Measurements from ENCODE around the gene GPX4.

The GPX4 gene, protein sequence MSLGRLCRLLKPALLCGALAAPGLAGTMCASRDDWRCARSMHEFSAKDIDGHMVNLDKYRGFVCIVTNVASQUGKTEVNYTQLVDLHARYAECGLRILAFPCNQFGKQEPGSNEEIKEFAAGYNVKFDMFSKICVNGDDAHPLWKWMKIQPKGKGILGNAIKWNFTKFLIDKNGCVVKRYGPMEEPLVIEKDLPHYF

DNA sequence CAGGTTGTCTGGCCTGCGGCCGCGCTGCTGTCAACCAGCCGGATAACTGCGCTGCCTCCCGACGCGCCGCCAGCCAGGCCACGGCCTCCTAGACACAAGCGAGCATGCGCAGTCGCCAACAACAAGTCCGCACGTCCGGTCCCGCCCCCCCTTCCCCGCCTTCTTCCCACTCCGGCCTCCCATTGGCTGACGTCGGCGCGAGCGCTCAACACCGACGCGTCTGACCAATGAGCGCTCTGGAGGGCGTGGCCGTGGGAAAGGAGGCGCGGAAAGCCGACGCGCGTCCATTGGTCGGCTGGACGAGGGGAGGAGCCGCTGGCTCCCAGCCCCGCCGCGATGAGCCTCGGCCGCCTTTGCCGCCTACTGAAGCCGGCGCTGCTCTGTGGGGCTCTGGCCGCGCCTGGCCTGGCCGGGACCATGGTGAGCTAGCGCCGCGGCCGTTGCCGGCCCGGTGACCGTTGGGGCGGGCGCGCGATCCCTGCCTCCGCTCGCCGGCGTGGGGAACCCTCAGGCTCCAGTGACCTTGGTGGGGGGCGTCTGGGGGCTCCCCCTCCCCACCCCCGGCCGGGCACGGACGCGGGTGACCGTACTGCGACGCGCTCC lies at the start of gene GPX4:
TSS of gene GPX4 (plus strand) at position 287 of the 603 bp plus-strand sequence. CDS start at position 337, 50 bp downstream.
- DNase-seq (ENCODE audit: low read depth in 1 of 2, low spot score in 1 of 2): peak; percentile 89 to 98

DNA sequence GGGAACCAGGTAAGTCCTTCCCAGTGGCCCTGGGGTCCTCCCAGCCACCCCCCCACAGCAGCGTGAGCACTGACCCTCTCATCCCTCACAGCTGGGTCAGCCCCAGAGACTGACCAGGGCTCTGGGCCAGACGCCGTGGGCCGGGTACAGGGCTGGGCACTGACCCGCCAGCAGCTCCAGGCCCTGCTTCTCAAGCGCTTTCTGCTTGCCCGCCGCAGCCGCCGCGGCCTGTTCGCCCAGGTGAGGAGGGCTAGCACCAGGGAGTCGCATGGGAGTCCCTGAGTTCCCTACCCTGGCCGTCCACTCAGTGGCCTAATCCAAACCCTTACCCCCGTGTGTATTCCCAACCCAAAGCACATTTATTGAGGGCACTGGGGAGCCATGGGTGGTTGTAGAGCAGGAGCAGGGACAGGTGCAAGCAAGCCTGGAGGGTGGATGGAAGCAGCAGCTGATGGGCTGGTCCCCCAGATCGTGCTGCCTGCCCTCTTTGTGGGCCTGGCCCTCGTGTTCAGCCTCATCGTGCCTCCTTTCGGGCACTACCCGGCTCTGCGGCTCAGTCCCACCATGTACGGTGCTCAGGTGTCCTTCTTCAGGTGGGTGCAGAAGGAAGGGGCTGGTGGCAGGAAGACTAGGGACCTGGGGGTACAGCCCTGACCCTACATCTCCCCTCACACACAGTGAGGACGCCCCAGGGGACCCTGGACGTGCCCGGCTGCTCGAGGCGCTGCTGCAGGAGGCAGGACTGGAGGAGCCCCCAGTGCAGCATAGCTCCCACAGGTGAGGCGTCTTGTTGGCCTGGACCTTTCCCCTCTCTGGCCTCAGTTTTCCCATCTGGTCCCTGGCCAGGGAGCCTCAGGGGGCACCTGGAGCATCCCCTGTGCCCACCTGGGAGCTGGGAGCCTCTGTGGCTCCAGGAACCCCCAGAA lies 49.4 kb upstream of the GPX4 start:
- DNase-seq (ENCODE audit: low read depth in 1 of 2, low spot score in 1 of 2): no peak

DNA sequence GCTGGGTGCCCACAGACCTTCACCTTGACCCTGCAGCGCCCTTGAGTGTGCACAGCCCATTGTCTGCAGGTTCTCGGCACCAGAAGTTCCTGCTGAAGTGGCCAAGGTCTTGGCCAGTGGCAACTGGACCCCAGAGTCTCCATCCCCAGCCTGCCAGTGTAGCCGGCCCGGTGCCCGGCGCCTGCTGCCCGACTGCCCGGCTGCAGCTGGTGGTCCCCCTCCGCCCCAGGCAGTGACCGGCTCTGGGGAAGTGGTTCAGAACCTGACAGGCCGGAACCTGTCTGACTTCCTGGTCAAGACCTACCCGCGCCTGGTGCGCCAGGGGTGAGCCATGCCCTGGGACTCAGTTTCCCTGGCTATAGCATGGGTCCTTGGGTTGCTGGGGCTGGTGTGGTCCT lies 48.8 kb upstream of the GPX4 start:
- no peak for DNase-seq (ENCODE audit: low read depth in 1 of 2, low spot score in 1 of 2)

DNA sequence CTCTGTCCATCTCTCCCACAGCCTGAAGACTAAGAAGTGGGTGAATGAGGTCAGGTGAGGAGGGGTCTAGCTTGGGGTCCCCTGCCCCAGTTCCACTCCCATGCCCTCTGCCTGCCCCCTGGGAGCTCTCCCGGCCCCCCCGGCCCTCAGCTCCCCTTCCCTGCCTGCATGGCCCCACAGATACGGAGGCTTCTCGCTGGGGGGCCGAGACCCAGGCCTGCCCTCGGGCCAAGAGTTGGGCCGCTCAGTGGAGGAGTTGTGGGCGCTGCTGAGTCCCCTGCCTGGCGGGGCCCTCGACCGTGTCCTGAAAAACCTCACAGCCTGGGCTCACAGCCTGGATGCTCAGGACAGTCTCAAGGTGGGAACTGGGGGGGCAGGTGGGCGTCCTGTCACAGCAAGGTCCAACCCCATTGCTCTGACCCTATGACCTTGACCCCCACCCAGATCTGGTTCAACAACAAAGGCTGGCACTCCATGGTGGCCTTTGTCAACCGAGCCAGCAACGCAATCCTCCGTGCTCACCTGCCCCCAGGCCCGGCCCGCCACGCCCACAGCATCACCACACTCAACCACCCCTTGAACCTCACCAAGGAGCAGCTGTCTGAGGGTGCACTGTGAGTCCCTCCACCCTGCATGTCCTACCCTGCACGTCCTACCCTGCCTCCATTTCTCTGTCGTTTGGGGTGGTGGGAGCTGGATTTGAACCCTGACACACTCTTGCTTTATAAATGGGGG lies 47.7 kb upstream of the GPX4 start:
- DNase-seq (ENCODE audit: low read depth in 1 of 2, low spot score in 1 of 2): no peak

DNA sequence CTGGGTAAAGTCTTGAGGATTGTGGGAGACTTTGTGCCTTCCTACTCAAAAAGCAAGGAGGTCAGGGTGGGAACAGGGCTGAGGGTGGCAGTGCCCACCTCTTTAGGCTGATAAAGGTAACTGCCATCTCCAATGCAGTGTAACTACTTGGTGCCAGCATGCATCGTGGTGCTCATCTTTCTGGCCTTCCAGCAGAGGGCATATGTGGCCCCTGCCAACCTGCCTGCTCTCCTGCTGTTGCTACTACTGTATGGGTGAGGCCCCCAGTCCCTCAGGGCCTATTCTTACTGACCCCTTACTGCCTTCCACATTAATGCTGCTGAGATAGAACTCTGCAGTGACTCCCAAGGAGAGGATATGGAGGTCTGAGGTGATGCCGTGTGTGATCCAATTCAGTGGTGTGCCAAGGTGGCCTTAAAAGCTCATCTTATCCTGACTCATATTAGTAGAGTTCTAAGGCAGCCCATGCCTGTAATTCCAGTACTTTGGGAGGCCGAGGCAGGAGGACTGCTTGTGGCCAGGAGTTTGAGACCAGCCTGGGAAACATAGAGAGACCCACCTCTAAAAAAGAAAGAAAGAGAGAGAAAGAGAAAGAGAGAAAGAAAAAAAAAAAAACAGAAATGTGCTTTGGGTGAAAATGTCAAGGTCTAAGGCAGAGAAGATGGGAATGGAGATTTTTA lies 46.5 kb upstream of the GPX4 start:
- no peak for DNase-seq (ENCODE audit: low read depth in 1 of 2, low spot score in 1 of 2)

DNA sequence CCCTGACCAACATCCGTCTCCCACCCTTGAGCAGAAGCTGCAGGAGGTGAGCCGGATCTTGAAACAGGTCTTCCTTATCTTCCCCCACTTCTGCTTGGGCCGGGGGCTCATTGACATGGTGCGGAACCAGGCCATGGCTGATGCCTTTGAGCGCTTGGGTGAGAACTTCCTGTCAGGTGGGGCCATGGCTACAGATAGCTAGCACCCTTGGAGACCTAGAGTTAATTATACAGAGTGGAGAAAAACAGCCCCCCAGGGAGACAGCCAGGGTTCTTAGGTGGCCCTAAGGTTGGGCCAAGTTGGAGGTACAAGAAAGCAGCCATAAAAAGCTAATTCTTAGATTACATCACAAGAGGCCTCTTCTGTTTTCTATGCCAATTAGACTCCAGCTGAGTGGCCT lies 45.7 kb upstream of the GPX4 start:
- no peak for DNase-seq (ENCODE audit: low read depth in 1 of 2, low spot score in 1 of 2)

DNA sequence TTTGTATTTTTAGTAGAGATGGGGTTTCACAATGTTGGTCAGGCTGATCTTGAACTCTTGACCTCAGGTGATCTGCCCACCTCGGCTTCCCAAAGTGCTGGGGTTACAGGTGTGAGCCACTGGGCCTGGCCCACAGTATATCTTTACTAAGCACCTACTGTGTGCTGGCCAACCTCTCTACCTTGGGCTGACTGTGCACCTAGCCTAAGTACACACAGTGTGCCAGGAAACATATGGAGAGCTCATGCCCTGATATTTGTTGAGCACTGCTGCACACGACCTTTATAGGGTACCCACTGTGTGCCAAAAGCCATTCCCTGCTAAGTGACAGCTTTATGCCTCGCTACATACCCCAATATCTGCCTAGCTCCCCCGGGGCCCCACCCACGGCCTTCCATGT lies 43.1 kb upstream of the GPX4 start:
- no peak for DNase-seq (ENCODE audit: low read depth in 1 of 2, low spot score in 1 of 2)

DNA sequence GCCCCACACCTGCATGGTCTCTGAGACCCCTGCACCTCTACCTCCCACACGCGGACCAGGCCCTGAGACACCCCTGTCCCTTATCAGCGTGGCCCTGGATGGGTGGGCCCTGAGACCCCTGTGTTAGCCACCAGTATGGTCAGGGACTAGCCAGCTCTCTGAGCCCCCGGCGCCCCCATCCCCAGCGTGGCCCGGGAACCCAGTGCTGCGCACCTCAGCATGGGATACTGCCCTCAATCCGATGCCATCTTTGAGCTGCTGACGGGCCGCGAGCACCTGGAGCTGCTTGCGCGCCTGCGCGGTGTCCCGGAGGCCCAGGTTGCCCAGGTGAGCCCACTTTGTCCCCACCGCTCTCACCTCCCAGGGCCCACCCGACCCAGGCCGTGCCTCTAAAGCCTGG lies 41.8 kb upstream of the GPX4 start:
- no peak for DNase-seq (ENCODE audit: low read depth in 1 of 2, low spot score in 1 of 2)

DNA sequence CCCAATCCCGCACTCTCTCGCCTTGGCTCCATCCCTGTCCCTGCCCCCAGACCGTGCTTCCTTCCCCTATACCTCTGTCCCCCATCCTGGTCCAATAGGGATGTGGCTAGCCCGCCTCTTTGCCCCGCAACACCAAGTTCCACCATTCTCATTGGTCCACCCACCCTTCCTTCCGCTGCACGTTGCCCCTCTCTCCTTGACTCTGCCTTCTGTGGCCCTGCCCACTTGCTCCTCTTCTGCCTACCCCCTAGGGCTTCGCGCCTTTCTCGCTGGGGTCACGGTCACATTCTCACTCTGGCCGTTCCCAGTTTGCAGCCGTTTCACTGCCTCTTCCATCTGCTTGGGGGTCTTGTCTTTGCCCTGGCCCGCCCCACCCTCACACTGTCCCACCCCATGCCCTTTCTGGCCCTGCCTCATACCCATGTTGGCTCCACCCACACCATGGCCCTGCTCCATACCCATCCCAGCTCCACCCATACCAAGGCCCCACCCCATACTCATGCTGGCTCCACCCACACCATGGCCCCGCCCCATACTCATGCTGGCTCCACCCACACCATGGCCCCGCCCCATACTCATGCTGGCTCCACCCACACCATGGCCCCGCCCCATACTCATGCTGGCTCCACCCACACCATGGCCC lies 41.3 kb upstream of the GPX4 start:
- no peak for DNase-seq (ENCODE audit: low read depth in 1 of 2, low spot score in 1 of 2)

DNA sequence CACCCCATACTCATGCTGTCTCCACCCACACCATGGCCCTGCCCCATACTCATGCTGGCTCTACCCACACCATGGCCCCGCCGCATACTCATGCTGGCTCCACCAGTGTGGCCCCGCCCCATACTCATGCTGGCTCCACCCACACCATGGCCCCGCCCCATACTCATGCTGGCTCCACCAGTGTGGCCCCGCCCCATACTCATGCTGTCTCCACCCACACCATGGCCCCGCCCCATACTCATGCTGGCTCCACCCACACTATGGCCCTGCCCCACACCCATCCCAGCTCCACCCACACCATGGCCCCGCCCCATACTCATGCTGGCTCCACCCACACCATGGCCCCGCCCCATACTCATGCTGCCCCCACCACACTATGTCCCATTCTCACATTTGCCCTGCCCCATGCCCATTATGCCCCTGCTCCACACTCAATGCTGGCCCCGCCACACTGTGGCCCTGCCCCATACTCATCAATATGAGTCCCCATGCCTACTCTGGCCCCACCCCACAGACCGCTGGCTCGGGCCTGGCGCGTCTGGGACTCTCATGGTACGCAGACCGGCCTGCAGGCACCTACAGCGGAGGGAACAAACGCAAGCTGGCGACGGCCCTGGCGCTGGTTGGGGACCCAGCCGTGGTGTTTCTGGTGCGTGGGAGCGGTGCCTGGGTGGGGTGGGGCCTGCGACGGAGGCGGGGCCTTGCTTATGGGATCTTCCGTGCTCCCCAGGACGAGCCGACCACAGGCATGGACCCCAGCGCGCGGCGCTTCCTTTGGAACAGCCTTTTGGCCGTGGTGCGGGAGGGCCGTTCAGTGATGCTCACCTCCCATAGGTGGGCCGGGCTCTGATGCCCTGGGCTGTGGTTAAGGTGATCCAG lies 40.5 kb upstream of the GPX4 start:
- no peak for DNase-seq (ENCODE audit: low read depth in 1 of 2, low spot score in 1 of 2)

DNA sequence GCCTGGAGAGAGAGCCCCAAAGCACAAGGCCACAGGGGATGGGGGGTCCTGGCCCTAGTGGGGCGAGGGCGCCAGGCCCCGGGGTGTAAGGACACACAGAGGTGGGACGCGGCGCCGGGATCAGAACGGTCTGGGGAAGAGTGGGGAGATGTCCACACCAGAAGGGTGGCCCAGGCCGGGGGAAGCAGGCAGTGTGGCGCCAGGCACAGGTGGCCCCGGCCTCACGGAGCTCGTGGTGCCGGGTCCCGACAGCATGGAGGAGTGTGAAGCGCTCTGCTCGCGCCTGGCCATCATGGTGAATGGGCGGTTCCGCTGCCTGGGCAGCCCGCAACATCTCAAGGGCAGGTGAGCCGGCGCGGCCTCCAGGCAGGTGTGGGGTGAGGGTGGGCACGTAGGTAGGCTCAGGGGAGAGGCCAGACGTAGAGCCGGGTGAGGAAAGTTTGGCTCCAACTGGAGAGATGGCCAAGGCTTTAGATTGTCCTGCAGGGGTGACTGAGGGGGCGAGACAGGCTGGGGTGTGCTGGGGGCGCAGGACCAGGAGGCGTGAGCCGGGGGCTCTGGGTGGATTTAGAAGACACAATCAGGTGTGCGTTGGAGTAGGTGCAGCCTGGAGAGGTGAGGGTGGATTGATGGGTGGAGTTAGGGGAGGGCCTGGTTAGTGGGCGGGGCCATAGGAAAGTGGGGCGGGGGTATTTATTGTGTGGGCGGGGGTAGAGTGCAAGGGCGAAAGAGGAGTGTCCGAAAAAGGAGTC lies 39.7 kb upstream of the GPX4 start:
- DNase-seq (ENCODE audit: low read depth in 1 of 2, low spot score in 1 of 2): no peak

DNA sequence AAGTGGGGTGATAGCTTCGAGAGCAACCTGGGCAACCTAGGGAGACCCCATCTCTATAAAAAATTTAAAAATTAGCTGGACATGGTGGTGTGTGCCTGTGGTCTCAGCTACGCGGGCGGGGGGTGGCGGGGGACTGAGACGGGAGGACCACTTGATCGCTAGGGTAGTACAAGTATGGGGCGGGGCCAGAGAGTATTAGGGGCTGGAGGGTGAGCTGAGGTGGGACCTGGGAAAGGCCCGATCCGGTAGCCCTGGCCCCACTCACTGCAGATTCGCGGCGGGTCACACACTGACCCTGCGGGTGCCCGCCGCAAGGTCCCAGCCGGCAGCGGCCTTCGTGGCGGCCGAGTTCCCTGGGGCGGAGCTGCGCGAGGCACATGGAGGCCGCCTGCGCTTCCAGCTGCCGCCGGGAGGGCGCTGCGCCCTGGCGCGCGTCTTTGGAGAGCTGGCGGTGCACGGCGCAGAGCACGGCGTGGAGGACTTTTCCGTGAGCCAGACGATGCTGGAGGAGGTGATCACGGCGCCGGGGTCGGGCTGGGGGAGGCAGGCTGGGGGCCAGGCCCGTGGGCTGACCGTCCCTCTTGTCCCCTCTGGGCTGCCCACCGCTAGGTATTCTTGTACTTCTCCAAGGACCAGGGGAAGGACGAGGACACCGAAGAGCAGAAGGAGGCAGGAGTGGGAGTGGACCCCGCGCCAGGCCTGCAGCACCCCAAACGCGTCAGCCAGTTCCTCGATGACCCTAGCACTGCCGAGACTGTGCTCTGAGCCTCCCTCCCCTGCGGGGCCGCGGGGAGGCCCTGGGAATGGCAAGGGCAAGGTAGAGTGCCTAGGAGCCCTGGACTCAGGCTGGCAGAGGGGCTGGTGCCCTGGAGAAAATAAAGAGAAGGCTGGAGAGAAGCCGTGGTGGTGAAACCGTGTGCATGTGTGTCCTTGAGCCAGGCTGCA lies 38.9 kb upstream of the GPX4 start:
- DNase-seq (ENCODE audit: low read depth in 1 of 2, low spot score in 1 of 2): no peak

DNA sequence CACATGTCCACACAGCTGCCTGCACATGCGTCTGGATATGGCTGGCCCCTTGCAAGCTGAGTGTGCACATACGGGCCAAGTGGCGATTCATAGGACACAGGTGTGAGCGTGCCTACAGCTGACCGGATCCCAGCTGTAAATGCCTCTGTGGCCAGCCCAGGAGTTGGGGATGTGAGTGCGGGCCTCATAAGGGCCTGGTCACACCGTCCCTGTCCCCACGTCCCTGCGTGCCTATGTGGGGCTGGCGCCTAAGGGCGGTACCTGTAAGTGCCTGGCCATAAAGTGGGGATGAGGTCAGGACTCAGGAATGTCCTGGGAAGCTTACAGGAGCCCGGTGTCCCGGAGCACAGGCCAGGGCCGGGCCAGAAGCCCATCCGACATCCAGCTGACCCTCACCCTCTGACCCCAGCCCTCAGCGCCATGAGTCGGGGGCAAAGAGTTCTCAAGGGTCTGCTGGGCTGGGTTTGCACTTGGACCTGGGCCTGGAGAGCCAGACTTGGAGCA lies 38.1 kb upstream of the GPX4 start:
- no peak for DNase-seq (ENCODE audit: low read depth in 1 of 2, low spot score in 1 of 2)

DNA sequence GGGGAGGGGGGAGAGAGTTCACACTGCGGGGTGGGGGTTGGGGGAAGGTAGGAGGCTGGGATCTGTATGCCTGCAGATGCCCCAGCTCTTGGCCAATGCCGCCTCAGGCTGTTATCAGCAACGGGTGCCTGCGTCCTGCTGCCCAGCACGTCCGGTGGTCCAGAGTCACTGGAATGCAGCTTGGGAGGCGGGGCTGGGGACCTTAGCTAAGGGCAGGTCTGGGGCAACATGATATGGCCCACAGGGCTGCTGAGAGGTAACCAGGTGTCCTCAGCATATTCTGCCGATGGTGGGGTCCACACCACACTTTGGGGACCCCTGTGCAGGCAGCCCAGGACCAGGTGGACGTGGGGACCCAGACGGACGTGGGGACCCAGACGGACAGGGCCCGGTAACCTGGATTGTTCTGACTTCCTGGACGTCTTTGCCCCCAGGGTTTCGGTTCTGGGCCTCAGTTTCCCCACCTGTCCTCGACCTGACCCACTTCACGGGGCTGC lies 37.5 kb upstream of the GPX4 start:
- no peak for DNase-seq (ENCODE audit: low read depth in 1 of 2, low spot score in 1 of 2)

DNA sequence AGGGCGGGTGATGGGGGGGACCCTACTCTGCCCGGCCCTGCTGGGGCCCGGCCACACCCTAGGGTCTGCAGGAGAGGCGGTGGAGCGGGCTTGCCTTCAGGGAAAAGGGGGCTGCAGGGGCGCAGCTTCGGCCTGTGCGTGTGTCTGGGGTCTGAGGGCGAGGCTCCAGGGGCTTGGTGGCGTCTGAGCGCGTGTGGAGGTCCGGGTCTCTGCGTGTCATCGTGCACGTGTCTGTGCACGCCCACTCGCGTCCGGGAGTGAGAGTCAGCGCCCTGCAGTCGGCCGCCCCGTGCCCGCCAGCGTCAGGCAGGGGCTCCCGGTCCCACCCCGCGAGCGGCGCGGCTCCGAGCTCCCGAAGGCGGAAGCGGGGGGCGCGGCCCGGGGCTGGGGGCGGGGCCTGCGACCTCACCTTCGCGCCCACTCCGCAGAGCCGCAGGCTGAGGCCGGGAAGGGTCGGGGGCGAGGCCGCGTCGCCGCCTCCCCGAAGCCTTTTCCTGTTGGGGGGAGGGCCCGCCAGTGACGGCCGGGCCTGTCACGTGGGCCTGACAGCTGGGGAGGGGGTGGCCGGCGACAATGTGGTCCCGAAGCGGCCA lies 37.0 kb upstream of the GPX4 start, which contains the start of gene ARHGAP45:
TSS of gene ARHGAP45 (plus strand) at position 420 of the 593 bp plus-strand sequence. CDS start 239 bp downstream, outside the sequence.
- DNase-seq (ENCODE audit: low read depth in 1 of 2, low spot score in 1 of 2): peak in 1 of 2 donors; percentile 60

DNA sequence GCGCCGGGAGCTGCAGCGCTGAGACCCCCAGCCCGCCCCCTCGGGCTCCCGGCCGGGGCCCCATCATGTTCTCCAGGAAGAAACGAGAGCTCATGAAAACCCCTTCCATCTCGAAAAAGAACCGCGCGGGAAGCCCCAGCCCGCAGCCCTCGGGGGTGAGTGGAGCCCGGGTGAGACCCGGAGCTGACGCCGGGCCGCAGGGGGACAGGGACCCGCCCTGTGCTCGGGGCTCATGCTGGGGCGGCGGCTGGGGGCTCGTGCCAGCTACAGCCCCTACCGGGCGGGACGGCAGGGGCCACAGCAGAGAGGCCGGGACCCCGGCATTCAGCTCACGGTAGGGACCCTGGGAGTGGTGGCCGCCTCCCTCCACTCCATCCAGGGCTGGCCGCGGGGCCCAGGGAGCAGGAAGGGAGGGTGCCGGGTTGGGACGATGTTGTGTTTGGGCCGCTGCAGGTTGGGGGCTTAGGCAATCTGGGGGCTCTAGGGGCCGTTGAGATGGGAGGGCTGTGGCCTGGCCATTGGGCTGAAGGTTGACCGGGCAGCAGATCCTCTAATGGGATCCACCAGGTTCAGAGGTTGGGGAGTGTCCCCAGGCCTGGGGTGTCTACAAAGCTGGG lies 36.3 kb upstream of the GPX4 start:
- no peak for DNase-seq (ENCODE audit: low read depth in 1 of 2, low spot score in 1 of 2)
